SK-N-SH (cell line): ENCODE measurements around the gene RGS7. TPM values are rescaled to one million over a fixed set of nuclear protein-coding genes. Genes with fewer than 3 reads are reported as not detected.

Experiments
- CTCF ChIA-PET: fragments of 300-600, 350-600 bp; formaldehyde crosslinking; extraction: SDS; loops from one replicate; lab custom pipeline; 2021; lab: Yijun Ruan, JAX
- POLR2A ChIA-PET: fragments of 350-600 bp; sonication (Branson Sonifier 250); formaldehyde crosslinking; extraction: SDS; loops from one replicate; lab custom pipeline; 2020; ENCODE audit warnings: antibody characterized with exemption, inconsistent platforms; lab: Yijun Ruan, JAX
- DNase-seq: peaks from one replicate; pipeline ENCODE4 v3.0.0; 2012
- H2AFZ ChIP-seq: fragments of 200-600 bp; sonication (generic); 2 replicates; pipeline ENCODE4 v1.8.1; 2016; ENCODE audit warnings: antibody characterized with exemption, mild to moderate bottlenecking, low read depth
- H3F3A ChIP-seq: fragments of 200-600 bp; sonication (generic); replicated peaks from 2 replicates; pipeline ENCODE3; 2016; ENCODE audit warnings: antibody characterized with exemption, mild to moderate bottlenecking; ENCODE audit not compliant: insufficient read depth
- H3K27ac ChIP-seq, 2 experiments: fragments of 200-500 bp in 1 of 2; fragments of 200-600 bp in 1 of 2; sonication (Bioruptor generic) in 1 of 2; sonication (generic), shearing (Covaris generic) in 1 of 2; 2 replicates each; pipeline versions ENCODE4 v1.5.1 to v1.6.1; 2014 to 2016; ENCODE audit warnings: low read depth in 2 of 2, inconsistent platforms in 1 of 2, low read length in 1 of 2, mild to moderate bottlenecking in 1 of 2, mixed read lengths in 1 of 2
- H3K27me3 ChIP-seq: fragments of 200-600 bp; sonication (generic), shearing (Covaris generic); 2 replicates; pipeline ENCODE4 v1.6.1; 2016; ENCODE audit warnings: mixed run types; ENCODE audit not compliant: insufficient read depth
- H3K36me3 ChIP-seq, 2 experiments: fragments of 200-500 bp in 1 of 2; fragments of 200-600 bp in 1 of 2; sonication (Bioruptor generic) in 1 of 2; sonication (generic) in 1 of 2; replicated peaks in 1 of 2; 2 replicates each; pipeline versions ENCODE3 to v1.5.1; 2014 to 2016; ENCODE audit warnings: low read length in 1 of 2, mild to moderate bottlenecking in 1 of 2; ENCODE audit not compliant: insufficient read depth in 2 of 2, control insufficient read depth in 1 of 2
- H3K4me1 ChIP-seq, 2 experiments: fragments of 200-500 bp in 1 of 2; fragments of 200-600 bp in 1 of 2; sonication (Bioruptor generic) in 1 of 2; sonication (generic), shearing (Covaris generic) in 1 of 2; 2 replicates each; pipeline versions ENCODE4 v1.5.1 to v1.6.1; 2014 to 2016; ENCODE audit warnings: low read depth in 1 of 2, low read length in 1 of 2, mixed run types in 1 of 2; ENCODE audit not compliant: insufficient read depth in 2 of 2, control insufficient read depth in 1 of 2
- H3K4me2 ChIP-seq: fragments of 200-600 bp; sonication (generic), shearing (Covaris generic); 2 replicates; pipeline ENCODE4 v1.6.1; 2017; ENCODE audit warnings: mixed run types
- H3K4me3 ChIP-seq, 2 experiments: fragments of 200-500 bp in 1 of 2; fragments of 200-600 bp in 1 of 2; sonication (Bioruptor generic) in 1 of 2; sonication (generic), shearing (Covaris generic) in 1 of 2; 2 replicates each; pipeline versions ENCODE4 v1.5.1 to v1.8.1; 2014 to 2016; ENCODE audit warnings: low read depth in 2 of 2, inconsistent platforms in 1 of 2, low read length in 1 of 2, mild to moderate bottlenecking in 1 of 2, mixed read lengths in 1 of 2, moderate library complexity in 1 of 2
- H3K79me2 ChIP-seq: fragments of 200-600 bp; sonication (generic); 2 replicates; pipeline ENCODE4 v1.8.1; 2017; ENCODE audit warnings: mild to moderate bottlenecking; ENCODE audit not compliant: insufficient read depth
- H3K9ac ChIP-seq: fragments of 200-600 bp; sonication (generic); 2 replicates; pipeline ENCODE4 v1.6.1; 2017; ENCODE audit warnings: mixed run types
- H3K9me2 ChIP-seq: fragments of 200-600 bp; sonication (generic); 2 replicates; pipeline ENCODE4 v1.6.1; 2017; ENCODE audit warnings: mixed run types
- H3K9me3 ChIP-seq: fragments of 200-600 bp; sonication (generic); 2 replicates; pipeline ENCODE4 v1.6.1; 2017; ENCODE audit warnings: mixed run types, mild to moderate bottlenecking, moderate library complexity
- H4K20me1 ChIP-seq: fragments of 200-600 bp; sonication (generic); 2 replicates; pipeline ENCODE4 v1.6.1; 2017; ENCODE audit warnings: mild to moderate bottlenecking, mixed run types; ENCODE audit not compliant: insufficient read depth
- CTCF ChIP-seq: fragments of 200-600 bp; sonication (generic); IDR thresholded peaks from 2 replicates; pipeline ENCODE4 v1.6.1; 2017; ENCODE audit warnings: antibody characterized with exemption, mild to moderate bottlenecking, moderate library complexity
- EP300 ChIP-seq, 2 experiments: IDR thresholded peaks; 2 replicates each; pipeline versions ENCODE4 v1.4.0 to v1.6.1; 2012; ENCODE audit warnings: borderline replicate concordance in 1 of 2, low read depth in 1 of 2, low read length in 1 of 2
- FOXJ3 ChIP-seq: sonication (generic); formaldehyde crosslinking; IDR thresholded peaks from 2 replicates; pipeline ENCODE4 v1.5.1; 2020; ENCODE audit warnings: mild to moderate bottlenecking, missing genetic modification reagents
- FOXM1 ChIP-seq: IDR thresholded peaks from 2 replicates; pipeline ENCODE4 v1.4.0; 2012; ENCODE audit warnings: low read depth, mild to moderate bottlenecking
- GABPA ChIP-seq: IDR thresholded peaks from 2 replicates; pipeline ENCODE4 v1.4.0; 2012; ENCODE audit warnings: low read depth, mild to moderate bottlenecking
- GATA2 ChIP-seq: sonication (generic); formaldehyde crosslinking; IDR thresholded peaks from 2 replicates; pipeline ENCODE4 v1.5.0; 2020; ENCODE audit warnings: mild to moderate bottlenecking, missing genetic modification reagents
- JUND ChIP-seq: IDR thresholded peaks from 2 replicates; pipeline ENCODE4 v1.4.0; 2012
- NFIC ChIP-seq: IDR thresholded peaks from 2 replicates; pipeline ENCODE4 v1.4.0; 2012; ENCODE audit warnings: borderline replicate concordance
- PBX3 ChIP-seq: IDR thresholded peaks from 2 replicates; pipeline ENCODE4; 2012
- POLR2AphosphoS5 ChIP-seq: IDR thresholded peaks from 2 replicates; pipeline ENCODE4 v1.6.1; 2012; ENCODE audit warnings: low read depth, low read length
- RAD21 ChIP-seq: IDR thresholded peaks from 2 replicates; pipeline ENCODE4 v1.6.1; 2012; ENCODE audit warnings: mild to moderate bottlenecking, low read length
- RCOR1 ChIP-seq: fragments of 150-350 bp; IDR thresholded peaks from 2 replicates; pipeline ENCODE4 v1.6.1; 2017; ENCODE audit warnings: antibody characterized with exemption, low read length
- RXRA ChIP-seq: IDR thresholded peaks from 2 replicates; pipeline ENCODE4 v1.4.0; 2012; ENCODE audit warnings: low read depth, mild to moderate bottlenecking, borderline replicate concordance
- SIN3A ChIP-seq: IDR thresholded peaks from 2 replicates; pipeline ENCODE4 v1.6.1; 2012; ENCODE audit warnings: low read depth, mild to moderate bottlenecking, low read length, moderate library complexity, borderline replicate concordance
- SMC3 ChIP-seq: IDR thresholded peaks from 2 replicates; pipeline ENCODE4 v1.6.1; 2012; ENCODE audit warnings: low read depth, low read length, improper control_type of control experiment
- TCF12 ChIP-seq: IDR thresholded peaks from 2 replicates; pipeline ENCODE4 v1.4.0; 2012
- USF1 ChIP-seq: IDR thresholded peaks from 2 replicates; pipeline ENCODE4 v1.4.0; 2012; ENCODE audit warnings: low read depth, borderline replicate concordance
- WGBS: methylation state at CpG from one replicate; pipeline ENCODE4 v1.1.6; 2017; ENCODE audit warnings: low lambda C conversion rate; 5-methylcytosine and 5-hydroxymethylcytosine counted together
- polyA plus RNA-seq, 3 experiments: library from polyadenylated mRNA; depleted of rRNA; stranded (reverse); fragments of >200 nt; gene quantifications; 2 replicates each; pipeline ENCODE4 v1.2.3, GENCODE V29; 2012

RGS7 gene
- polyA plus RNA-seq, 1 of the 3 experiments (the other 2 are of a cell fraction) = 0.36 TPM

GRCh38 chr1:241213139-241213538 is 143.9 kb downstream of the RGS7 start:
- Histone ChIP-seq H2AFZ (no peak overlapping the region), H4K20me1 (no peaks in the 10 kb centered on the region), H3K9me3 (no peaks in the 10 kb centered on the region), H3F3A (no peaks in the 10 kb centered on the region), H3K79me2 (no peaks in the 10 kb centered on the region), H3K9me2 (no peaks in the 10 kb centered on the region), H3K36me3 (no peaks in the 10 kb centered on the region), H3K9ac (no peak overlapping the region), H3K4me1 (peaks cover 0 to 10% of the 10 kb centered on the region in 2 experiments; a peak in 2 of 4 replicates), H3K27me3 (no peaks in the 10 kb centered on the region), H3K4me2 (no peak overlapping the region), H3K27ac (no peak overlapping the region), H3K4me3 (no peak overlapping the region)
- DNase-seq = no peak
- TF ChIP-seq SMC3 (no peak), POLR2AphosphoS5 (no peak), GABPA (no peak)
- ChIA-PET CTCF (no interaction called here), POLR2A (no interaction called here)
- 44% methylated on average over 8 of the region's 8 CpGs for WGBS

GRCh38 chr1:241212628-241213027 is 144.4 kb downstream of the RGS7 start:
- DNase-seq = no peak
- H4K20me1 ChIP-seq = no peaks in the 10 kb centered on the region
- H3K79me2 ChIP-seq = no peaks in the 10 kb centered on the region
- H3K27me3 ChIP-seq = no peaks in the 10 kb centered on the region
- H3K36me3 ChIP-seq = no peaks in the 10 kb centered on the region
- no peak overlapping the region for H3K4me2 ChIP-seq
- no peaks in the 10 kb centered on the region for H3K9me2 ChIP-seq
- no peak overlapping the region for H3K27ac ChIP-seq
- H3K4me3 ChIP-seq = no peak overlapping the region
- POLR2A ChIA-PET = no interaction called here
- H3K4me1 ChIP-seq = peaks cover 0 to 11% of the 10 kb centered on the region in 2 experiments; a peak in 2 of 4 replicates
- 82% methylated on average over 4 of the region's 6 CpGs for WGBS
- CTCF ChIA-PET = no interaction called here
- H3F3A ChIP-seq = no peaks in the 10 kb centered on the region
- no peaks in the 10 kb centered on the region for H3K9me3 ChIP-seq
- TF ChIP-seq NFIC = no peak
- TF ChIP-seq RXRA = no peak
- no peak for TF ChIP-seq USF1
- no peak for TF ChIP-seq RAD21
- no peak for TF ChIP-seq GATA2 (CRISPR knock-in tag)
- no peak for TF ChIP-seq POLR2AphosphoS5
- TF ChIP-seq SMC3 = no peak
- no peak for TF ChIP-seq CTCF
- no peak for TF ChIP-seq TCF12
- no peak for TF ChIP-seq JUND
- no peak for TF ChIP-seq EP300 (IDR thresholded peaks at IDR 0.05; ENCODE audit: borderline replicate concordance in 1 of 2, low read depth in 1 of 2, low read length in 1 of 2)
- TF ChIP-seq RCOR1 = no peak
- TF ChIP-seq FOXM1 = no peak
- no peak for TF ChIP-seq SIN3A
- no peak for TF ChIP-seq FOXJ3 (CRISPR knock-in tag)
- no peak for TF ChIP-seq PBX3
- no peak overlapping the region for H3K9ac ChIP-seq
- no peak overlapping the region for H2AFZ ChIP-seq
